GM21423 (cell line): Measurements from ENCODE around the gene CRAMP1.

Experiments used
- ATAC-seq: cut with Tn5 transposase; IDR thresholded peaks from one replicate; pipeline ENCODE4 v1.9.1; 2021; ENCODE audit warnings: mild to moderate bottlenecking, moderate library complexity; ENCODE audit not compliant: unreplicated experiment

CRAMP1 gene

DNA sequence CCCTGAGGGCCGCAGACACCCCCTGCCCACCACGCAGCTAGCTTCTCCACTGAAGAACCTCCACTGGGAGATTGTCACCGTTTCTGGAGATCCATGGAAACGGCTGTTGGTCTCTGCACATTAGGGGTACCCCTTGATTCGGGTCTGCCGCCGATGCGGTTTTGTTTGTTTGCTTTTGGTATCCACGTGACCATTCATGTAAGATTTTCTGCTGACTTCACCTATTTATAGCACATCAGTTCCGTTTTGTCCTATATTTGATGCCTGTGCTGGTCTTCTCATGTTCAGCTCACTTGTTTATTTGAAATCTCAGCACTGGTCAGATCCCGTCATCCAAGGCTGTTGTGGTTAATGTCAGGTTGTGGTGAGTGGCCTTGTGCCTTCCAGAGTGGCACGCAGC is 21.1 kb downstream of the CRAMP1 start:
- no peak for ATAC-seq

DNA sequence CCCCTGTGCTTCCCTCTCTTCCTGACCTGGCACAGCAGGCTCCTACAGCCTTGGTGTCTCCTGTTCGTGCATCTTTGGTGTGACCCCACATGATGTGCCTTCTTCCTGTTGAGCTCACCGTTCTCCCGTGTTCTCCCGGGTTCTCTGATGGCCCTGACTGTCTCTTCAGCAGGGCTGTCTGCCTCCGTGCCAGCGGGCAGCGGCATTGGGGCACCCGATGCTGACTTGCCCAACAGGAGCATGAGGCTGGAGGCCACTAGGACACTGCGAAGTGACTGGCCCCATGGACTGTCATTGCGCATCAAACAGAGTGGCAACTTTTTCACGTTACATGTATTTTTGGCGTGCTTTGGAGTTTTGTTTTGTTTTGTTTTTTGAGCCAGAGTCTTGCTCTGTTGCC is 22.4 kb downstream of the CRAMP1 start:
- no peak for ATAC-seq

DNA sequence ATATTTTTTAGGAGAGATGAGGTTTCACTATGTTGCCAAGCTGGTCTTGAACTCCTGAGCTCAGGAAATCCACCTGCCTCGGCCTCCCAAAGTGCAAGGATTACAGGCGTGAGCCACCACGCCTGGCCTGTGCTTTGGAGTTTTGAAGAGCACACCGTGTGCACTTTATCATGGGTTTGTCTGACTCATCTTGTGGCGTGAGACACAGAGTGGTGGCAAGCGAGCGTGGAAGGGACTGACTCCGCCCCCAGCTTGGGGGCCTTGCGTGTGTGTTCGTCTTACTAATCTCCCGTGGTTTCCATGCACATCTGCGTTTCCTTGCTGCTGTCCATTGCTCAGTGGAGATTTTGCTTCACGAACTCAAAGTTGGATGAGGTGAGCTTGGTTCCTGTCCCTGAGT is 22.9 kb downstream of the CRAMP1 start:
- ATAC-seq = no peak

DNA sequence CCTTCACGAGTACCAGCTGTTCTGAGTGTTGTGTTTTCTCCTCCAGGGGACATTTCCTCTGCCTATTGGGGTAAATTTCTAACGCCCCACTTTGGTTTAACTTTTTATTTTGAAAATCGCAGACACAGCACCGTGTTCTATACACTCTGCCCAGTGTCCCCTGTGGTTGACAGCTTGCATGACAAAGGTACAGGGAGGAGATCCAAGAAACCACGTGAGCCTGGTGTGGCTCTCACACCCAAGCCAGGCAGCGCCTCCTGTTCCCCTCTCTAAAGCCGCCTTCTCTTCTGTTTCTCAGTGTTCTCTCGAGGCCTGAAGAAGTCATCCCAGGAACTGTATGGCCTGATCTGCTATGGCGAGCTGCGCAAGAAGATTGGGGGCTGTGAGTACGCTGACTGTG is 25.4 kb downstream of the CRAMP1 start:
- ATAC-seq = no peak

DNA sequence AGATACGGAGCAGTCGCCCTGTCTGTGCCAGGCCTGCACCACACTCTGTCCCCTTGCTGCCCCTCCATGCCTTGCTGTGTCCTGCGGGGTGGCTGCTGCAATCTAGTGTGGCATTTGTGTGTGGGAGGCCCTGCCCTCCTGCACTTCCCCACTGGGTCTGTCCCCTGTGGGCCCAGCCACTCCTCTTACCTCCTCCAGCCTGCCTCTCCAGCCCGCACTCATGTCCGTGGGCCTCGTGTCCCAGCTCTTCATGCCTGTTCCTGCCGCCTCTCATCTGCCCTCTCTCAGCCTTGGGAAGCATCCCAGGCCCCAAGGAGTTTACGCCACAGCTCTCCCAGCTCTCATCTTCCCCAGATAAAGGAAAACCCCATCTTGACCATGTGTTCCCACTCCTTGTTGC is 26.6 kb downstream of the CRAMP1 start:
- ATAC-seq = no peak

DNA sequence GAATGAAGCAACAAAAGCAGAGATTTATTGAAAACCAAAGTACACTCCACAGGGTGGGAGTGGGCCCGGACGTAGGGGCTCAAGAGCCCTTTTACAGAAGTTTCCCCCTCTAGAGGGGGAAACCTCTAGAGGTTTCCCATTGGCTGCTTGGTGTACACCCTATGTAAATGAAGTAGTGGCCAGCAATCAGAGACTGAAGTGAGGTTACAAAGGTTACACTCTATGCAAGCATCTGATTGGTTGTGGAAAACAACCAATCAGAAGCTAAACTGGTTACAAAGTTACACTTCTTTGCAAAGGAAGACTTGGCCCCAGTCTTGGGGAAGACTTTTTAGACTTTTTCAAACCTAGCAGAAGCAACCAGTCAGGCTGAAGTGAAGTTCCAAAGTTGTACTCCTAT is 27.1 kb downstream of the CRAMP1 start:
- no peak for ATAC-seq

DNA sequence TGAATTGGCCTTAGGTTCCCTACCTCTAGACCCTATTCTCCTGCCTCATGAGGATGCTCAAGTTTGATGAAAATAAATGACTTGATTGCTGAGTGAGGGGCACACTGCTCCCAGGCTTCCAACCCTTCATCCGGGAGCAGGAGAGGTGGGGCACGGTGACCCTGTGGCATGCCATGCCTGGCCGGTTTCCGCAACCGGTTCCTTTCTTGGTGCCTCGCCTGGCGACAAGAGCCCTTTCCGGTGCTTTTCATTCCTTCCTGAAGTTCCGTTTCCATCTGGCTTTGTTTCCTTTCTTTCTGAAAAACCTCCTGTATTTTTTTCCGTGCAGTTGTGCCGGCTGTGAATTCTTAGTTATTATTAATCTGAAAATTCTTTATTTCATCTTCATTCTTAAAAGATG is 27.7 kb downstream of the CRAMP1 start:
- no peak for ATAC-seq

DNA sequence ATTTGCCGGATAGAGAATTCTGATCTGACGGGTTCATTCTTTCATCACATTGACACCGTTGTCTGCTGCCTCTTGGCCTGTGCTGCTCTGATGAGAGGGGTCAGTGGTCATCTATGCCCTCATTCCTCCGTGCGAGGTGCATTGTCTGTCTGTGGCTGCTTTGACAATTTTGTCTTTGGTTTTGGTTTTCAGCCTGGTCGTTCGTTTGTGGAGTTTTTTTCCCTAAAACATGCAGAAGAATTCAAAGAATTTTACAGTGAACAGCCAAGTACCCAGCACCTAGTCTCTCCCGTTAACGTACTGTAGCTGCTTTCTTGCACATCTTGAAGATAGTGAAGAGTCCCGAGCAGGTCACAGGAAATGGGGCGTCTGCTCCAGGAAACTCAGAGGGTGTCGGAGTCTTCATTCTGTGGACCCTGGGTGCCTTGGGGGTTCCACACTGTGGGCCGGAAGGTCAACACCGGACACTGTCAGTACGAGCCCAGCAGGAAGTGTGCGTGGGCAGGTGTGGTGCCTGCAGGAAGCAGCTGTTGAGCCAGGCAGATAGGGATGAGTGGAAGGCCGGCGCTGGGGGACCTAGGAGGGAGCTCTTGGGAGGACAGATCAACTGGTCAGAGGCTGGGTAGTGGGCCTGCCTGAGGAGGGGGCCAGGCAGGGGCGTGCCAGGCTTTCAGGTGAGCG is 28.2 kb downstream of the CRAMP1 start:
- ATAC-seq = no peak

DNA sequence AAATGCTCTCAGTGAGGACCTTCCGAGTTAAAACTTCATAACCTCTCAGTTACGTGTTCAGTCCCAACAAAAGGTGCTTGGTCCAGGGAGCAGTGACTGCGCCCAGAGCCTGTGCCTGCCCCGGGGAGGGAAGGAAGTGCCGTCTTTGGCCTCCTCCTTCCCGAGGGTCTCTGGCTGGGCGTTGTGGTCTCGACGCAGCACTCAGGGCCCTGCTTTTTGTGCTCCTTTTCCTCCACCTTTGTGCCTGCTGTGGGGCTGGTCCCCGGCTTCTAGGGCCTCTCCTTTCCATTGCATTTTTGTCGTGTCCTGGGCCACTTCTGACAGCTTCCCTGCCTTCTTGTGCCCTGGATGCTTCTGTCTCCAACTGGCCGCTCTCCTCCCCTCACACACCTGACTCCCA is 29.1 kb downstream of the CRAMP1 start:
- ATAC-seq = no peak

DNA sequence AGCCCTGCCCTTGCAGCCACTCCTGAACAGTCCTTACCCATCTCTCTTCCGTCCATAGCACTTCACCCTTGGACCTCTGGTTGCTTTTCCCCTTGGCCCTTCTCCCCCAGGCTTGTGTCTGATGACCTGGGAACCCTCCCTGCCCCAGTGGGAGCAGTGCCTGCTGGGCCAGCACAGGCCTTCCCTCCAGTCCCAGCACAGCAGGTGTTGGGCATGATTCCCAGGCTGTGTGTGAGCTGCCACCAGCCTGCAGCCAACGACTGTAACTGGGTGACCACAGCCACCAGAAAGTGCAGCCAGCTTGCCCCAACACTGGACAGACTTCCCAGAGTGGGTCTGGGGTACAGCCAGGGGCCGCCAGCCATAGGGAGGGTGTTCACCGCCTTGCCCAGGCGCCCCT is 30.0 kb downstream of the CRAMP1 start:
- no peak for ATAC-seq

DNA sequence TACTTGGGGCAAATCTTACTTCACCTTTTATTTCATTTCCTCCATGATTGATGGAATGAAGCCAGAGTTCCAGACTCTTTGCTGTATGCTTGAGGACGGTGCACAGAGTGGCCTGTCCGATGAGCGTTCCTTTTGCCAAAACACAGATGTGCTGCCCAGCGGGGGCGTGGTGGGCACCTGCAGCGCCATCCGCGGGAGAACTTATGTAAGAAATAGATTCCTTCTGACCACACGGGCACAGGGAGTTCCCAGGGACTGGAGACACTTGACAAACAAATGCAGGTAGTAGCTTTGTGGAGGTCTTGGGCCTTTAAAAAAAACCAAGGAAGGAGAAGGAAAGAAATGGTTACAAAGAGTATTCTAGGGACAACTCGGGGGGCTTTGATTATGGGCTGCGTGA is 30.6 kb downstream of the CRAMP1 start:
- ATAC-seq = no peak

DNA sequence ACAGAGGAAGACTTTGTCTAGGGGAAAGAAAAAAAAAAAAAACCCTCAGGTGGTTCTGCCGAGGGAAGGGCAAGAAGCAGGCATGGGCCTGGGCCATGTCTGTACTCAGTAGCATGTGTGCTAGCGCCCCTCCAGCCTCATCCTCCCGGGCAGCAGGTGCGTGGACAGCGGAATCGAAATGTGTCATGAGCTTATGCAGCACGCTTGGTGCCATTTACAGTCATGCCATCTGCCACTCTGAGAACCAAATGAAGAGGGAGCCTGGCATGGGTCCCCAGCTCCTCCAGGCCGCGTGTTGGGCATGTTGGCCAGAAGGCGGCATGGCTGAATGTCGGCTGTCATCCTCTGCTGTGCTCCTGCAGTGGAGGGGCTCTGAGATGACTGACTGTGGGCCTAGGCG is 31.4 kb downstream of the CRAMP1 start:
- no peak for ATAC-seq

DNA sequence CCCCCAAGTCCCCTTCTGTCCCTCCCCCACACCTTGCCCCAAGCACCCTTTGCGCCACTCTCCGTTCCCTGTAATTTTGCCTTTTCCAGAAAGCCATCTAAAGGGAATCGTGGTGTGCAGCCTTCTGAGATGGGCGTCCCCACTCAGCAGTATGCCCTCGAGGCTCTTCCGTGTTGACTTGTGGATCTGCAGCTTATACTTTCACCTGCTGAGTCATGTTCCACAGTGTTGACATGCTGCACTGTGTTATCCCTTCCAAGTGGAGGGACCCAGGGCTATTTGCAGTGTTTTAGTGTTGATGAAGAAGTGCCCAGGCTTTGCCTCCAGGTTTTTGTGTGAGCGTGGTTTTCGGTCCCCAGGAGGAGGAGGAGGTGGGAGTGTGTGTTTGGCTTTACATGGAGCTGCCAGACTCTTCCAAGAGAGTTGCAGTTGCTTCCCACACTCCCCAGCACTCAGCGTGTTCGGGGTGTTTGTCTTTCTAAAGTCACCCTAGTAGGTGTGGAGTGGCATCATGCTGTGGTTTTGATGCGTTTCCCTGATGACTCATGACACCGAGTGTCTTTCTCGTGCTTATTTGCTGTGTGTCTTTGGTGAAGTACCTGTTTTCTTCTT is 33.9 kb downstream of the CRAMP1 start:
- ATAC-seq = no peak

DNA sequence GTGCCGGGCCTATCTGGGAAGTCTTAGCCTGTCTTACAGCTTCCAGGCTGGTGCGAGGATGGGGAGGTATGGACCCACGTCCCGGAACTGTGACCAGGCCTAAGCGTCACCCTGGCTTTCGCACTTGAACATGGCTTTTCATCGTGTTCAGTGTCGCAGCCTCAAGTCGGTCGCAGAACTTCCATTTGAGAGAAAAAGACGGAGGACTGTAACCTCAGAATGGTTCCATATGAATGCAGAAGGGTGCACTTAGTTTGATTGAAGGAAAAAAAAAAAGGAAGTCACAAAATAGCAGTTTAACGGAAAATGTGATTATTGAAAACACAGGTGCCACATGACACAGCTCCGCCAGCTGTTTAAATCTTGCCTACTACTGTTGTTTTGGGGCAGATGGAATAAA is 35.7 kb downstream of the CRAMP1 start:
- no peak for ATAC-seq

DNA sequence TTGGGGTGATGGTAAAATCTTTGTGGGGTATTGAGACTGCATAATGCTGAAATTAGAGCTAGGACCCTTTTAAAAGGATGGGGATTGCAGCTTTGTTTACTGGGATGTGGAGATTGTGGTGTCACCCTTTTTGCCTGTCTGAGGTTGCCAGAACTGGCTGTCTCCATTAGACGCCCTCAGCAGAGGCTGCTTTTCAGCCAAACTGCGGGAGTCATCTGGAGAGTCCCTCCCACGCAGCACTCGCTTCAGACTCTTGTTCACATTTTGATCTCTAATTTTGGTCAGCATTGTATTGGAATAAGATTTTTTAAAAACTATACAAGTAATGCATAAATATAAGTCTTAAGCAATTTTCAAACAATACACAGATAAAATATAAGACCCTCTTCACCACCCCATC is 38.0 kb downstream of the CRAMP1 start:
- no peak for ATAC-seq

DNA sequence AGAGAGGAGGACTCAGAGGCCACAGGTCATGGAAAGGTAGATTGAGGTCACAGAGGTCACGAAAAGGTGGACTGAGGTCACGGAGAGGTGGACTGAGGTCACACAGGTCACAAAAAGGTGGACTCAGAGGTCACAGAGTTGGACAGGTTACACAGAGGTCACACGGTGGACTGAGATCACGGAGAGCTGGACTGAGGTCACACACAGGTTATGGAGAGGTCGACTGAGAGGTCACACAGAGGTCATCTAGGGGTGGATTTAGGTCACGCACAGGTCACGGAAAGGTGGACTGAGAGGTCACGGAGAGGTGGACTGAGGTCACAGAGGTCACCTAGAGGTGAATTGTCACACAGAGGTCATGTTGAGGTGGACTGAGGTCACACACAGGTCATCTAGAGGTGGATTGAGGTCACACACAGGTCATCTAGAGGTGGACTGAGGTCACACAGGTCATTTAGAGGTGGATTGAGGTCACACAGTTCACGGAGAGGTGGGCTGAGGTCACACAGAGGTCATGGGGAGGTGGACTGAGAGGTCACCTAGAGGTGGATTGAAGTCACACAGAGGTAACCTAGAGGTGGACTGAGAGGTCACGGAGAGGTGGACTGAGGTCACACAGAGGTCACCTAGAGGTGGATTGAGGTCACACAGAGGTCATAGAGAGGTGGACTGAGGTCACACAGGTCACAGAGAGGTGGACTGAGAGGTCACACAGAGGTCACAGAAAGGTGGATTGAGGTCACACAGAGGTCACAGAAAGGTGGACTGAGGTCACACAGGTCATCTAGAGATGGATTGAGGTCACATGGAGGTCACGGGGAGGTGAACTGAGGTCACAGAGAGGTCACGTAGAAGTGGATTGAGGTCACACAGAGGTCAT is 39.2 kb downstream of the CRAMP1 start:
- no peak for ATAC-seq

DNA sequence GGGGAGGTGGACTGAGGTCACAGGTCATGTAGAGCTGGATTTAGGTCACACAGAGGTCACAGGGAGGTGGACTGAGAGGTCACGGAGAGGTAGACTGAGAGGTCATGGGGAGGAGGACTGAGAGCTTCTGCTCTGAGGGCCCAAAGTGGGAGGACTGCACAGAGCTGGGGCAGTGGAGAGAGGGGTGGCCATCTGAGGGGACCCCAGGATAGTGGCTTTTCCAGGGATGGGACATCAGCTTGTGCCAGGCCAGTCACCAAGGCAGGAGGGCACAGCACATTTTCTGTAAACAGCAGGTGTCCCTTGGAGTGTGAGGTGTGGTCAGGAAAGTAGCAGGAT is 39.8 kb downstream of the CRAMP1 start:
- ATAC-seq = no peak

DNA sequence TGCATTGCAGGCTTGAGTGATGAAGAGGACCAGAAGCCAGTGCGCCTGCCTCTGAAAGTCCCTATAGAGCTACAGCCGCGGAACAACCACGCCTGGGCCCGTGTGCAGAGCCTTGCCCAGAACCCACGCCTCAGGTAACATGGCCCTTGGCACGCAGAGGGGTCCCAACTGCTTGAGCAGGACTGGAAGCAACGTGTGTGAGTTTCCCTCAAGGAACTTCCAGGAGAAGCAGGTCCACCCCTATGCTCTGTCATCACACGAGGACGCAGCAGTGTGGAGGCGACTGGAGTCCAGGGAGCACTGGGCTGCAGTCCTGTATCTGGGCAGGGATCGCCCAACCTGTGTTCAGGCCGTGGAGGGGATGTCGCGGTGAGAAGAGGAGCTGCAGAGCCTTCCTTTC is 40.9 kb downstream of the CRAMP1 start:
- ATAC-seq = no peak

DNA sequence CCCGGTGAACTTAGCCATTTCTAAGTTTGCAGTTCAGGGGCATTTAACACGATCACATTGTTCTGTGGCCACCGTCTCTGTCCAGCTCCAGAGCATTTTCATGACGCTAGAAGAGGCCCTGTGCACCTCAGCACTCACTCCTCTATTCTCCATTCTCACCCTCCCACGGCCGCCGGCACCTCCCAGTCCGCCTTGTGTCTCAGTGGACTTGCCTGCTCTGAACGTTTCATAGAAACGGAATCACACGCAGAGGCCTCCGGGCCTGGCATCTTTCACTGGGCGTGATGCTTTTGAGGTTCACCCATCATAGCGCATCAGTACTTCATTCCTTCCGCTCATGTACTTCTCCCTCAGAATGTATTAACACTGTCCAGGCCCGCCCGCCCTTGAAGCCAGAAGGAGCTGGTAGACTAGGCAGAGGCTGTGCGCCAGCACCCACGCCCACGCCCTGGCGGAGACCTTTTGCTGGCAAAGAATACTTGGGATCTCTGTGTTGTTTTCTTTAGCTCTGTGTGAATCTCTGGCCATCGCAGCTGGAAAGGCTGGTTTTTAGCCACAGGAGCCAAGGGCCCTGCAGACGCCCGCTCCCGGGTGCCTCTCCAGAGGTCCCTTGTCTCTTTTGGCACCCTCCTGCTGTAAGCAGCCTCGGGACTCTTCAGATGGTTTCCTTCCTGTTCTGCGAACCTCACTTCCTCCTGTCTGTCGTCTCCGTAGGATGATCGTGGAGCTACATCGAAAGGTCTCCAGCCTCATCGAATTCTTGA is 42.5 kb downstream of the CRAMP1 start:
- no peak for ATAC-seq

DNA sequence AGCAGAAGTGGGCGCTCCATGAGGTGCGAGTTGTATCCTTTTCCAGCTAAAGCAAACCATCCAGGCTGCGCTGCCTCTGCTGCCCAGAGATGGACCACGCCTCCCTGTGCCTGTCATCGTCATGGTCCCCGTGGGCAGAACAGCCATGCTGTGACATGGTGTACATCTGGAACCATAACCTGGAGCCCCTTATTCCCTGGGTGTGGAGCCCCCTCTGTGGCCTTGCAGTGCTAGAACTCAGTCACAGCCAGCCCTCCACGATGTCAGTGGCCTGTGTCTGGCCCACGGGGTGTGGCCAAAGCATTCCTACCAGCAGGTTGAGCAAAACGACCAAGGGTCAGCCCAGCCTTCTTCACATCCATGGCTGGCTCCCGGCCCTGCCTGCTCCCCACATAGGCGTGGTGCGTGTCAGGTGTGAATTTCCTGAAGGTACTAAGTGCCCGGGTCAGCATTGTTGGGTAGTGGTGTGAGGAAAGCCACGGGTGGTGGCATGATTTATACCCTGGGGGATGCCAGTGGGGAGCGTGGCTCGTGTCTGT is 43.2 kb downstream of the CRAMP1 start:
- no peak for ATAC-seq
